ENCODE measurements around the gene ADGRL1.
"Not testable (repeated sequence)": the region's sequence is repeated elsewhere in the genome, so short reads cannot be mapped to it uniquely, and the experiment has no call there.

Gene ADGRL1

DNA sequence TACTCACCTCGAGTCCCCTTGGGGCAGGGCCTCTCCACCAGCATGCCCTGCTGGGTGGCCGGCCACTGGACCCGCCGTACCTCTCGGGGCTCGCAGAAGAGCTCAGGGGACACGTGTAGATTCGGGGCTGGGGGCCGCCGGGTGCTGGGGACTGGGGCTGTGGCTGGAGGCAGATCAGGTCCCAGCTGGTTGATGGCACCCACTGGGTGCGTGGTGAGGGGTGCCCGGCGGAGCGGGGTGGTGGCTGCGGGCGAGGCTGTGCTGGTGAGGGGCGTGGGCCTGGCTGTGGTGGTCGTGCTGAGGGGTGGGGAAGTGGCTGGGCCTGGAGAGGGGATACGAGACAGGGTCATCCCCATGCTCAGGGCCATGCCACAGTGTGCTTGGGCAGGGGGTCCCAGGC is 44.7 kb downstream of the ADGRL1 start:
- no peak for DNase-seq (ENCODE audit: low read depth in 2 of 2)

- no peak for DNase-seq (ENCODE audit: low read depth in 2 of 2)
These were observed 45.8 kb downstream of the ADGRL1 start for GRCh38 chr19:14160017-14160703.

DNA sequence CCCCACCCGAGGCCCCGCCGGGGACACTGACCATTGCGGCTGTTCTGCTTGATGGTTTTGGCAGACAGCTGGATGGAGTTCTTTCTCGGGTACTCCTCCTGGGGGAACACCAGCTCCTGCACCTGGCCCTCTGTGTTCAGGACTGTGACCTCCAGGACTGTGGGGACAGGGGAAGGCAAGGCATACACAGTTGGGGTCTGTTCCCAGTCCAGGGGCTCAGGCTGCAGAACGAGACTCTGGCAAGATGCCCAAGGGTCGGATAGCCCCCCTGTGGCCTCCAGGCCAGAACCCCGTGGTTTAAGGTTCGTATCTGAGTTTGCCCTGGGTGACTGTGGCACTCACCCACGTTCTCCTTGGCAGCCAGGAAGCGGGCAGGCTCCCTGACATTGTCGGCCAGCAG is 46.9 kb downstream of the ADGRL1 start:
- no peak for DNase-seq (ENCODE audit: low read depth in 2 of 2)

GRCh38 chr19:14158276-14159023 is 47.5 kb downstream of the ADGRL1 start:
- no peak for DNase-seq (ENCODE audit: low read depth in 2 of 2)

- DNase-seq (ENCODE audit: low read depth in 2 of 2), result no peak
These were observed 48.8 kb downstream of the ADGRL1 start for GRCh38 chr19:14156971-14157717.

DNA sequence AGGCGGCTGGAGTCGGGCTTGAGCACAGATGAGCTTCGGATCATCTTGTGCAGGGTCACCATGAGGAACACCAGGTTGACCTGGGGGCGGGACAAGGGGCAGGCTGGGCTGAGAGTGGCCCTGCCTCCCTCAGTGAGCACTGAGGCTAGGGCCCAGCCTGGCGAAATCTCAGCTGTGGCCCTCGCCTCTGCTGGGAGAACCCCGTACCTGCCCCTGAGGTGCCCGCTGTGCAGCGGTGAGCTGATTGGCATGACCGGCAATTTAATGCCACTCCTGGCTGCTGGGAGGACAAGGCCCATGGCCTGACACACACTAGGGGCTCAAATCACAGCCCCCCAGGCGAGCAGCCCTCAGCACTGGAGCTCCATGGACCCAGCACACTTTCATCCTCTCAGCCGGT is 49.8 kb downstream of the ADGRL1 start:
- no peak for DNase-seq (ENCODE audit: low read depth in 2 of 2)

- DNase-seq (ENCODE audit: low read depth in 2 of 2), result no peak
These were observed 50.6 kb downstream of the ADGRL1 start for GRCh38 chr19:14155371-14155770.

DNA sequence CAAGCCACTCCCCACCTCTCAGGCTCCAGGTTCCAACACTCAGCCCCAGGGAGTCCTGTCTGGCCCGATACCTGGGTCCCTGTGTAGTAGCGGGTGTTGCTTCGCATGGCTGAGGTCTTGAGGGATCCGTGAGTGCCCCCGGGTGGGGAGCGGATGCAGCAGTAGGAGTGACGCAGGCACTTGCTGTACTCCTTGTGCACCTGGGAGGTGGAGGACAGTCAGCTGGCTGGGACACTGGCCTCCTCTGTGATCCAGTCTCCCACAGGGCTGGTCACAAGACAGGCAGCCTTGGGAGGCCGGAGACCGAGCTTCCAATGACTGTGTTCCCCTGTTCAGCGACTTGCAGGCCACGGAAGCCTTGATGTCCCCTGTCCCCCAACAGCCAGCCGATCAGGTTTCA is 53.3 kb downstream of the ADGRL1 start:
- no peak for DNase-seq (ENCODE audit: low read depth in 2 of 2)

- no peak for DNase-seq (ENCODE audit: low read depth in 2 of 2)
These were observed 55.0 kb downstream of the ADGRL1 start for GRCh38 chr19:14150770-14151661.

DNA sequence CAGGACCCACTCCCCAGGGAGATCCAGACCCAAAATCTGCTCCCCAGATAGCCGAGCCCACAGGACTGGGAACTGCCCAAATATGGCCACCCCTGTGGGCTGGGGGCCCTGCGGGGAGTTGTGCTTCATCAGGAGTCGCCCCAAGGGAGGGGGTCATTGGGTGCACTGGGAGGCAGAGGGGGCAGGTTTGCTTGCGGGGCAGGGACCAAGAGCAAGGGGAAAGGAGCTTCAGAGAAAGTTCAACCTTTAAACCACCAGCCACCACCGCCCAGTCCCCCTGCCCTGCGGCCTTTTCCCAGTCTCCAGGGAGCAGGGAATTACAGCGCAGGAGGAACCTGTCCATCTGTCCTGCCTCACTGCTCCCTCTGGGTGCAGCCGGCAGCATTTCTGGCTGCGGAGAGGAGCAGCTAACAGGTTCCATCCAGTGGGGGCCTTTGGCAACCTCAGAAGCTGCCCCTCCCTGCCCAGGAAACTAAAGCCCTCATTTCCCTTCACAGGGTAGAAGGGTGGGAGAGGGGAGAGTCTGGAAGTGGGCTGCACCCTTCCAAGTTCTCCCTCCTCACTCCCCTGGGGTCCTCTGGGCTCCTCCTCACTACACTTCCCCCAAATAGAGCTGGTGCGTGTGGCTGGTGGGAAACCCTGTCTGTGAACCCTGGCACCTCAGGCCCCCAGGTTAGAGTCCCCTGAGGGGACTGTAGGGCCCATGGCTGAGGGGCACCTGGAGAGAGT is 55.8 kb downstream of the ADGRL1 start:
- DNase-seq (ENCODE audit: low read depth in 2 of 2), result no peak

GRCh38 chr19:14149509-14149994 is 56.4 kb downstream of the ADGRL1 start:
- DNase-seq (ENCODE audit: low read depth in 2 of 2), result no peak

DNA sequence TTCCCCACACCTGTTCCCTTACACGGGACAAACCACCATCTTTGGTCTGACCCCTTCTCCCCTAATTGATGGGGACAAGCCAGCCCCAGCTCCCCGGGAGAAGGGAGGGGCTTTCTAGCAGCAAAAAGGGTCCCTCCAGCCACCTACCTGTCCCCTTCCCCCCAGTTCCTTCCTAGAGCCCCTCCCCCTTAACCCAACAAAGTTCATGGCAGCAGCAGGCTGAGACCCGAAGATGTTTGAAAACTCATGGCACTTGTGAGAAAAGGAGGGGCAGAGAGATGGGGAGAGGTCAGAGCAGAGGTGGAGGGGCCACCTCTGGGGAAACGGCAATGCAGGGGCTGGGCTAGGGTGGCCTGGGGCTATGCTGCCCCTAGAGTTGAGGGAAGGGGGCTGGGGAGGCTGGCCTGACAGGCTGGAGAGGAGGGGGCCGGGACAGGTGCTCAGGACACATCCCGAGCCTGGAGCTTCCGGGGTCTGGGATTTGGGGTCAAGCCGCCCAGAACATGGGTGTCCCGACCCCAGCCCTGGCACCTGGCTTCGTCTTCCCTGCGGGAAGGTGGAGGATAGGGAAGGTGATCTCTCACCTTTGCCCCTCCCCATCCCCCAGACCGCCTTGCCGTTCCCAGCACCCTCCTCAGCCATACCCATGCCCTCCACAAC is 57.1 kb downstream of the ADGRL1 start:
- DNase-seq (ENCODE audit: low read depth in 2 of 2), result no peak

DNA sequence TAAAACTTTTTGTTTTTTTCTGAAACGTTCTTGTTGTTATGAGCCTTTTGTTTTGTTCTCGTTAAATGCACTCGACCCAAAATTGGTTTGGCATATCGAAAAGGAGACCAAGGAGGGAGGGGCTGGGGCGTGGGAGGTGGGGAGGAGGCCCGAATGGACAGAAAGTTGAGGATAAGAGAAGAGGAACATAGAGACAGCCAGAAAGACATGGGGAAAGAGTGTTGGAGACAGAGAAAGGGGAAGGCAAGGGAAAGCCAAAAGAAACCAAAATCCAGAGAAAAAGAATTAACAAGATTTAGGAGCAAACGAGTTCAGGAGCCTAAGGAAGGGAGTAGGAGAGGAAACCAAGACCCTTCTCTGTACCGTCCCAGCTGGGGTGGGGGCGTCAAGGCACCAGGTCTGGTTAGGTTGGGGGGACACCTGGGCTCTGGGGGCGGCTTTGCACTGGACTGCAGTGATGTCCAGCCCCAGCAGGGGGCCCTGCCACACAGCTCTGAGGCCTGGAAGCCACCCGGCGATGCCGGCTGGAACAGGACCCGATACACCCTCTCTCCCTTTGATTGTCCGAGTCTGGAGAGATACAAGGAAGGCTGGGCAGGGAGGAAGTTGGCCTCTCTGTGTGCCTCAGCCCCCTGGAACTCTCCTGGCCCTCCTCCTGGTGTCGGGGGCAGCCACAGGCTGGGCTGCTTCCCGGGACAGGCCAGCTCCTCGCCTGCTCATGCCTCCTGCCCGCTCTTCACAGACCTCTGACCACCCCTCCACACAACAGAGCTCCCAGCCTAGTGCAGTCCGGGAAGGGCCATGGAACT is 58.0 kb downstream of the ADGRL1 start:
- DNase-seq (ENCODE audit: low read depth in 2 of 2), result no peak

DNA sequence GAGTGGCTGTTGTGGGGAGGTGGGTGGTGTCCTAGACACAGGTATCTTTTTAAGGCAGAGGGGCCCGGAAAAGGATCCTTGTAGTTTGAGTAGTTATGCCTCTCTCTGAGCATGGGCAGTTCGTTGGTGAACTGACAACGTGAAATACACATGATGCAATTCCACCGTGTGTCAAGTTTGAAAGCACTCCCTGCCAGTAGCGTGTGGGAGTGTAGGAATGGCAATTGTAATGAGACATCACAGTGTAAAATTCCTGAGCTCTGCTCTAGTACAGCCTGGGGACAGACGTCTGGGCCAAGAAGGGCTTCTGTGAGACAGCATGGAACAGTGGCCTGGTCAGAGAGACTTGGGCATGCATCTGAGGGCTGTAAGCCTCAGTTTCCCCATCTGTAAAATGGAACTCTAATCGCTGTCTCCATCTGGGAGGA is 59.2 kb downstream of the ADGRL1 start:
- DNase-seq (ENCODE audit: low read depth in 2 of 2), result no peak

DNA sequence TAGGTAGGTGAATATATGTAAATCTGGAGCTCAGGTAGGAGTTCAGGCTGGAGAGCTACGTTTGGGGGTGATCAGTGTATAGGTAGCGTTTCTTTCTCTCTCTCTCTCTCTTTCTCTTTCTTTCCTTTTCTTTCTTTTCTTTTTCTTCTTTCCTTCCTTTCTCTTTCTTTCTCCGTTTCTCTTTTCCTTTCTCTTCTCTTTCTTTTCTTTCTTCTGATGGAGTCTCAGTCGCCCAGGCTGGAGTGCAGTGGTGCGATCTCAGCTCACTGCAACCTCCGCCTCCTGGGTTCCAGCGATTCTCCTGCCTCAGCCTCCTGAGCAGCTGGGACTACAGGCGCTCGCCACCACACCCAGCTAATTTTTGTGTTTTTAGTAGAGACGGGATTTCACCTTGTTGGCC is 59.8 kb downstream of the ADGRL1 start:
- DNase-seq (ENCODE audit: low read depth in 2 of 2), result not testable (repeated sequence)

DNA sequence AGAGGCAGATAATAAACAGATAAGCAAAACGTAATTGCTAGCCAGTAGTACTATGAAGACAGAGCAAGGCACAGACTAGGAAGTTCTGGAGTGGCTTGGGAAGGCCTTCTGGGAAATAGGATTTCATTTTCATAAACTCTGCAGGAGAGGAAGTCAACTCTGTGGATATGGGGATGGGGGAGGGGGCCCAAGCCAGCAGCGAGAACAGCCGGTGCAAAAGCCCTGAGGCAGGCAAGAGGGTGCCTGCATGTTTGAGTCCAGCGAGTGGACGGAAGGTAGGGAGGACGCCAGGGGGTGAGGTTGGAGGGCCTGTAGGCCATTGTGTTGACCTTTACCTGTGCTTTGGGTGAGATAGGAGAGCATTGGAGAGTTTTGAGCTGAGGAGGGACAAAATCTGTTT is 60.6 kb downstream of the ADGRL1 start:
- DNase-seq (ENCODE audit: low read depth in 2 of 2), result no peak

GRCh38 chr19:14142262-14143190 is 63.4 kb downstream of the ADGRL1 start:
- no peak for DNase-seq (ENCODE audit: low read depth in 2 of 2)

GRCh38 chr19:14141041-14141440 is 64.9 kb downstream of the ADGRL1 start:
- DNase-seq (ENCODE audit: low read depth in 2 of 2), result no peak
